ENCODE data around the gene NOG.
A peak's percentile ranks its signal among the peaks of the same experiment; 100 is the strongest.

Gene NOG

DNA sequence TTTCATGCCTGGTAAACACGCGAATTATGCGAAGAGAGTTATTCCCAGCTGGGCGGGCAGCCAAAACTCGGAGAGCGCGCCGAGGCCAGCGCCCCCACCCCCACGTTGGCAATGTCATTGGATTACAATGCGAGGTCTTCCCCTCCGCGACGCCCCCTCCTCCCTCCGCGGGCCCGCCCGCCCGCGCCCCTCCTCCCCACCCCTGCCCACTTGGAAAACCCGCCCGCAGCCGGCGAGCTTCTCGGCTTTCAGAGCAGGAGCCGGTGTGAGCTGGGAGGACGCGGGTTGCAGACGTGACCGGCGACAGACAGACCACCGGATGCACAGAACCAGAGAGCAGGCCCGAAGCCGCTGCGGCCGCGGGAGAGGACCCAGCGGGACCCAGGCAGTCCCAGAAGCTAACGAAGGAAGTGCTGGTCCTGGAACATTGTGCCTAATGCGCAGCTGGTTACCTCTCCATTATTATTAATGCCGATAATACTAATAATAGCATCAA, 4.0 kb downstream of the NOG start:
- no peak for DNase-seq

DNA sequence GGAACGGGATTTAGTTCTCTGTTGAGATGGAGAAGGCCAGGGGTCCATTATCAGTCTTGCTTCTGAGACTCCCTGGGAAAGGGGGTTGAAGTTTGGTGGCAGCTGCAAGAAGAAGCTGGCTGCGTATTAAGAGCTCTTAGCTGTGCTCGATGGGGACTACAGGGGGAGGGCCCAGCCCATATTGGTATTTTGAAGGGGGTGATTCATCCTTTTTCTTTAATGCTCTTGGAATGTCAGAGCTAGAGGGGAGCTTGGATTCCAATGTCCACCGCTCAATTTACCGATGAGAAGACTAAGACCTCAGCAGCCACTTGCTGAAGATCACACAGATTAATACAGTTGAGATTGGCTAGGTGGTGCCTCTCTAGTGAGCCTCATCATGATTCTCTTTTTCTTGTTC, 5.0 kb downstream of the NOG start:
- no peak for DNase-seq

DNA sequence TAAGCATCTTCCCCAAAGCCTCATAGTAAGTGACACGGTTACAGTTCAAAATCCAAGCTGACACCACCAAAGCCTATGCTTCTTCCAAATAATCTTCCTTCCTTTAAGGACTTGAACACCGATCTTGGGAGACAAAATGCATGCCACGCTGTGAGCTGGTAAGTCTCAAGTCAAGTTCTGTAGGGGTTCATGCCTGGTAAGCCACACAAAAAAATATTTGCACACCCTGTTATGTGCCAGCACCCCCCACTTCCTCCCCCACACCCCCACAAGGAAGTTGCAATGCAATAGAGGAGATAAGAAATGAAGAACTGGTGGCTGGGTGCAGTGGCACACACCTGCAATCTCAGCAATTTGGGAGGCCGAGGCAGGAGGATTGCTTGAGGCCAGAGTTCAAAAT, 5.6 kb downstream of the NOG start:
- DNase-seq, result no peak

DNA sequence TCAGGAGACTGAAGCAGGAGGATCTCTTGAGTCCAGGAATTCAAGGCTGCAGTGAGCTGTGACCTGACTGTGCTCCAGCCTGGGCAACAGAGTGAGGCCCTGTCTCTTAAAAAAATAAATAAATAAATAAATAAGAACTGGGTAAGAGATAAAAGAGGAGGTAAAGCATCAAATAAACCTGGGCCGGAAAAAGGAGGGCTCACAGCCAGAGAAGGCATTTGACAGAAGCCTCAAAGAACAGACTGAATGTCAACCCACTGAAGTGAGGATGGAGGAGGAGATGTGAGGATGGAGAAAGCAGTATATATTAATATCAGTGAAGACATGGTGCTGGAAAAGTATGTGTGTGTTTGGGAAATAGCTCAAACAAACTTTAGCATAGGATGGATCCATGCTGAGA, 6.1 kb downstream of the NOG start:
- DNase-seq, result no peak

DNA sequence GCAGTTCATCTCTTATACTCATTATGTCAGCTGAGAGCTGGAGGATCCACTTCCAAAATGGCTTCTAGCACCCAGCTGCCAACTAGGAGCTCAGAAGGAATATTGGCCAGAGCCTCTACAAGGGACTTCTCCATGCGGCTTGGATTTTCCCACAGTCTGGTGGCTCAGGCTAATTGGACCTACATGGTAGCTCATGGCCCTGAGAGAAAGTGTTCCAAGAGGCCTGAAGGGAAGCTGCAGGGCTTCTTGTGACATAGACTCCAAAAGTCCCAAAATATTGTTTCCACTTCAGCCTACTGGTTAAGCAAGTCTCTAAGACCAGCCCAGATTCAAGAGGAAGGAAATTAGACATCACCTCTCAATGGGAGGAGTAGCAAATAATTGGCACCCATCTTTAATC, 6.8 kb downstream of the NOG start:
- DNase-seq, result peak in 1 of 2 donors; percentile 51

DNA sequence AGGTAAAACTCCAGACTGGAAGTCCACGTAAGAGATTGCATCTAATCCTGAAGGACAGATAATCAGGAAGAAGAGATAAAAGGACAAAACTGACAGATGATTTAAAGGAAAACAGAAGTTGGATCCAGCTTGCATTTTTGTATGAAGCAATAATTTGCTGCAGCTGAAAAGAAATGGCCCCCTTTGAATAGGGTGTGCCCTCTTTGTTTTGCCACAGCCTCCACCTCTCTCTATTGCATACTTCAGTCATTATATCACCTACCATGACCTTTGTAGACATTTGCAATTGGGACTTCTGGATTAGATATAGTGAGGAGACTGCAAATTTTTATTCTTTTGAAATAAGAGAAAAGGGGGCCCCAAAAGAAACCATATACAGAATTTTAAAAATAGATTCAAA, 8.1 kb downstream of the NOG start:
- no peak for DNase-seq

DNA sequence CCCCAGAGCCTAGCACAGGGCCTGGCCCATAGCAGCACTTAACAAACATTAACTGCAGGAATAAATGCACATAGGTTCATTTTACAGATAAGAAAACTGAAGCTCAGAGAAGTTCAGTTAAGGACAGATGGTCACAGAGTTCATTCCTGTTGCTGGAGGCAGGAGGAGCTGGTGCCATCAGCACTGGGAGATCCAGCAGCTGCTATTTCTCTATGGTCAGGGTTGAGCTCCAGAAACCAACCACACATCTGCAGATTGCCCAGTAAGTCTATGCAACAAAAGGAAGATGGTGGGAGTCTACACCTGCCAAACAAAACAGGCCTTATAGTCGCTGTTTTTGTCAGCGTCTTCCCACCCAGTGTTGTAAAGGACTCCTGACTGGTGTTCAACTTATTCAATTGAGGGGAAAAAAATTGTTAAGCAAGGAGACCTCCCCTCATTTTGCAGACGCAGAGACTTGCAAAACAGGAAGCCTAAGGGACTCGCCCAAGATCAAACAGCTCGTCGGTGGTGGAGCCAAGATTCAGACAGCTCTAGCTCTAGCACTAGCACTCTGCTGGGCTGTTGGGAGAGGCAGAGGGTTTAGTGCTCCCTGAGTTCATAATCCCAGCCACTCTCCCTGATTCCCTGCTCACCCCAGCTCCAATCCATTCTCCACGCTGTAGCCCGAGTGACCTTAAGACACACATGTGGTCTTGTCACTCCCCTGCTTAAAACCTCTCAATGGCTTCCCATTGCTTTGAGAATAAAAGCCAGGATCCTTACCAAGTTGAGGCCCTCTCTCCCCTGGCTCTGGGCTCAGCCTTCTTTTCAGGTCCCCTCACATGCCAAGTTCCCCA, 9.0 kb downstream of the NOG start:
- no peak for DNase-seq

DNA sequence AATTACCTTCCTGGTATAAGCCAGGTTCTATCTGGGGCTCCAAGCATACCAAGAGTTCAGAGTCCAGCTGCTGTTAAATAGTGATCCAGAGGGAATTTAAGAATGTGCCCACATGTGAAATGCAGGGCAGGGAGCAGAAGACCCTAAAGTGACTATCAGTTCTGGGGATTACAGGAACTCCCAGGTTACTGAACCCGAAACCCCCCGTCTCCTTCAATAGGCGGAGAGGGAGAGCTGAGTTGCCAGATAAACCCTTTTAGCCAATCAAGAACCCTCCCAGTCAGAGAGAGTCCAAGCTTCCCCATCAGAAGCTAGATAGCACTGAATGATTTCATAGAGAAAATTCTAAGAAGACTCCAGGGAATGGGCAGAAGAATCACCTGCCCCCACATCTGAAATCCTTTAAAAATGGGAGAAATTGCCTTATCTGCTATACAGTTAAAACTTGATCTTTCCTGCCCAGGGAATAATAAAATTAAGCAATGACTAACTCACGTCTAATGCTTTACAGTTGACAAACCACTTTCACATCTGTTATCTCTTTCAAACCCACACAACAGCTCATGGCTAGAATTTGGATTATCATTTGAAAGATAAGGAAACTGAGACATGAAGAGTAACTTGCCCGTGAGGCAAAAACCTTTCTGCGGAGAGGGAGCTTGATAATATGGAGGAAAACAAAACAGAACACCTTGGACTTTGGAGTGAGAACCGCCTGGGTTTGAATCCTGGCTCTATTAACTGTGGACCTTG, 10.2 kb downstream of the NOG start:
- DNase-seq, result no peak

DNA sequence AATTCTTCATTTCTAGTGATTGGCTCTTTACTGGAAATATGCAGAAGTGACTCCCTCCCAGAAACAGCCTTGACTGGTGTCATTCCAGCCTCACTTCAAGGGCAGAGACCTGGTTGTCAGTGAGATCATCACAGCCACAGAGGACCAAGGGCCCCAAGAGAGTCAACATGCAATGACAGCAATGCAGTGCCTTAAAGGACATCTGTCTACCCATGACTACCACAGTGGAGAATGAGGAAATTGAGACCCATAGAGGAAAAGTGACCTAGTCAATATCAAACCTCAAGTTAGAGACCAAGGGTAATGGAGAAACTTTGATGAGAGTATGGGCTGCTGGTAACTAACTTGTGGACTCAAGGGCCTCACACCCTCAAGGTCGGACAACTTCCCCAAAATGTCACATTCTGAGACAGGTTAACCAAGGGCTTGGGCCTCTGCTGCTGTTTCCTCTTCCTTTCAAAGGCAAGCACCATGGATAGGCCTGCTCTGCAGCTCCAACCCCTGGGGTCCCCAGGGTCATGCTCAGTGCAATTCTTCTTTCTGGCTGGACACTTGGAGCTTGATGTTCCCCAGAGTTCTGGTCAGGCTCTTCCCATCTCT, 11.3 kb downstream of the NOG start:
- no peak for DNase-seq

DNA sequence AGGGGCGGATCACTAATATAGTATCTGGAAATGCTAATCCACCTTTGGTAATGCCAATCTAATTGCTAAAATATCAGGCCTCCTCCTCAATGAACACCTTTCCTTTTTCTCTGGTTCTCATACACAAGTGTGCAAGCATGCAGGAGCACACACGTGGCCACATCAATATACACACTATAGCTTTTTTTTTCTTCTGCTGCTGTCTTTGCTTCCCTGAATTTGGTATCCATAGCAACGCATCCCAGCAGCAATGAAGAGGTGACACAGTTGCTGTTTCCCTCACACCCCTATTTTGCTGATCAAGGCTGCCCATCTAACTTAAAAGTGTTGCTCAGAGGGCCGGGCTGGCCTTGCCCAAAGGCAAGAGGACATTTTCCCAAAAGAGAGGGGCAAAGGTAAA, 15.4 kb downstream of the NOG start:
- DNase-seq, result no peak

DNA sequence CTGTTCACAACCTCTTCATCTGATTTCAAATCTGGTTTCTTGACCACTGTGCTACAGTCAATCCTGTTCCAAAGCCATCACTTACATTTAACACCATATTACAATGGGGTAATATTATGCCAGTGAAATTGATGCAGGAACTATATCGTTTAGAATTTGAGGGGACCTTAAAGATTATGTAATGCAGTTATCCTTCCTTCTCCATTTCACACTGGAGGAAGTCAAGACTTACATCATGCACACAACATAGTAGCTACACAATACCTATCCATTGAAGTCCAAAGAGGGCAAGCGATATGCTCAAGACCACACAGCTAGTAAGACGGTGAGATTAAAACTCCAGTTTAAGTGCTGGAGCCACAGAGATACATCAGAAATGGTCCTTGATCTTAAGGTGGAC, 16.8 kb downstream of the NOG start:
- DNase-seq, result peak; percentile 22 to 24

DNA sequence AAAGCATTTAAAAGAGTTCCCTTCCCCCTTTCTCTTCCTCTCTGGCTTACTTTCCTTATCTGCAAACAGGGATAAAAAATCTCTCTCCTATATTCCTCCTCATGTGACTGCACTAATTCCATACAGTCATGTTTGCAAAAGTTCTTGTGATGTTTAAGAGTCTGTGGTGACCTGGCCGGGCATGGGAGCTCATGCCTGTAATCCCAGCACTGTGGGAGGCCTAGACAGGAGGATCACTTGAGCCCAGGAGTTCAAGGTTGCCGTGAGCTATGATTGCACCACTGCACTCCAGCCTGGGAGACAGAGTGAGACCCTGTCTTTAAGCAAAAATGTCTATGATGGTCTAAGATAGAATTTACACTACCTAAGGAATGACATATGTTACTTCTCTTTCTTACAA, 19.6 kb downstream of the NOG start:
- DNase-seq, result no peak

DNA sequence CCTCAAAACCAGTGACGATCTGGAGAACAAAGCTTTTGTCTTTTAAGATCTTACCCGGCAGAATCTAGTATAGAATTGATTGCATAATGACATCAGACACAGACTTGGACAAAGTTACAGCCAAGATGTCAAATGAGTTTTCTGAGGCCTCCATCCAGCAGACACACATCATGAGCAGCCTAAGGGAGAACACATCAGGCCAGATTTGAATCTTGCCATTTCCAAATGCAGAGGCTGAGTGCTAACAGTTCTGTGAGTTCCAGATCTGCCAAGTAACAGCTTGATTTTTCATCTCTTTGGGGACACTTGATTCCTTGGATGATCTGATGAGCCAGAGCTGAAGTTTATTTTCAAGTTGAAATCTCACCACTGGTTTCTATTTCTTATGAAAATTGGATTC, 21.0 kb downstream of the NOG start:
- DNase-seq, result no peak

DNA sequence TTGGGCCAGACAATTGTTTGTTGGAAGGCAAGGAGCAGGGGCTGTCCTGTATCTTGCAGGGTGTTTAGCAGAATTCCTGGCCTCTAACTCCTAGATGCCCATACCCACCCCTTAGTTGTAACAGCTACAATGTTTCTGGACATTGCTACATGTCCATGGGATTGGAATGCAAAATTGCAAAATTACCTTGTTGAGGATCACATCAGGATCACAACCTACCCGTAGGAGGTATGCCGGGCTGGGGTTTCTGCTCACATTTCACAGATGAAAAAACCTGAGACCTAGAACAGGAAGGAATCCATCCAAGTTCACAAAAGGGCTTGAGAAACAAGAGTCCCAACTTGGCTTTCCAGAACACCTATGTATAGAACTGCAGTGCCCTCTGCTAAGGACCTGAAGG, 22.7 kb downstream of the NOG start:
- no peak for DNase-seq

DNA sequence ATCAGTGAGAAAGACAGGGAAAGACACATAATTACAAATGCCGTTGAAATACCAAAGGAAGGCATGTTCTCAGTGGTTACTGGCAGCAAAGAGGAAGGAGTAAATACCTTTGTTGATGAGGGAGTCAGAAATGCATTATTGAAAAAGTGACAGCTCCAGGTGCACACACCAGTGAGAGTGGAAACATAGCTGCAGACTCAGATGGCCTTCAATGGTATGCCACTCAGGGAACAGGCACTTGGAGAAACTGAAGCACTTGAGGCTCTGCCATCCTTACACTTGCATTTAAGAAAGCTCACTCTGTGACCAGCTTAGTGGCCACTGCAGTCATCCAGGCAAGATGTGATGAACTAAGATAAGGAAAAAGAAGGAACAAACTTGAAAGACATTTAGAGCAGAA, 29.9 kb downstream of the NOG start:
- no peak for DNase-seq

DNA sequence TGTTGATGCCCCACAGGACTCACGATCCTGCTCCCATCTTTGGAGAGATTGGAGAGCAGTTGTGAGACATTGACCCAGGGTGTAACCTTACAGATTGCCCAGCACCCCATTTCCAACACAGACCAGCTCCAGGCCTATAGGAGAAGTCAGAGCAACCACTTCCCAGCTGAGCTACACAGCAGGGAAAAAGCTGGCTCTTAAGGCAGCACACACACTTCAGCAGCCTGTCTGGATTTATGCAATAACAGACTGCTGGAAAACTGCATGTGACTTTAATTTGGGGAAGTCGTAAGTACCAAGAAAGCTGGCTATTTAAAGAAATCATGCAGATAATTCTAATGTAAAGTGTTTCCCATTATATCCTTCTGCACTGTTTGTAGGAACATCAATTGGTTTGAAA, 30.8 kb downstream of the NOG start:
- DNase-seq, result peak; percentile 43 to 61

DNA sequence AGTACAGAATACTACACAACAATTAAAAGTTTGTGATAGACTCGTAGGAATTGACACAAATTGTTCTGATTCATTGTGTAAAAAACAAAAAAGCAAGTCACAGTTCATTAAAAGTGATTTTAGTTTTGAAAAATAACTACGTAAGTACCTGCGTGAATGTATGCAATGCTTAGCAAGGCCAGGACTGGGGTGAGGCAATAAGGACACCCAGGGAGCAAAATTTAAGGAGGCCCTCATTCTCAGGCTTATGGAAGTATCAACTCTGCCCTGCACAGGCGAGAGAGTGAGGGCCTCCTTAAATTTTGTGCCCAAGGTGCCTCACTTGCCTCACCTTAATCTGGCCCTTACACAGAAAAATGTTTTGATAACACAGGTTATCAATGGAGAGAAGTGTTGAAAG, 31.4 kb downstream of the NOG start:
- no peak for DNase-seq

DNA sequence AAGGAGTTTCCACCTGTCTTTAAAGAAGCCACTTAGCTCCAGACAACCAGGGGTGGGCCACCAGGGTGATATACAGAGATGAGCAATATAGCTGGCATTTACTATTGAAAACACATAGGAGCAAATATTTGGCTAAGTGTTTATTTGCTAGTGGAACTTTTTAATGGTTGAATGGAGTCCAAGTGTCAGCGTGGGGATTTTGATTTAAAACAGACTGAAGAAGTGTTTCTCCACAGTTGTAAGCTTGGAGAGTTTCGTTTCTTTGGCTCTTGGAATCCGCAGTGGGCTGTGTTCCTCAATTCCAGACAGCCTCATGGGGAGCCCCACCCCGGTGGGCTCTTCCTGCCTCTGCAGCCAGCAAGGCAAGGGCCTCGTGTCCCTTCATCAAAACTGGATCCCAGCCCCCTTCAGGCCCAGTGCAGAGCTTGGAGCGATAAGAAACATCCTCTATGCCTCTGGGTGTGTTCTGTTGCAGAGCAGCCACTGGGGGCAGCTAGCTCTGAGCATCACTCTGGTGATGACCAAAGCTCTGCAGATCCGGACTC, 36.1 kb downstream of the NOG start:
- DNase-seq, result no peak

DNA sequence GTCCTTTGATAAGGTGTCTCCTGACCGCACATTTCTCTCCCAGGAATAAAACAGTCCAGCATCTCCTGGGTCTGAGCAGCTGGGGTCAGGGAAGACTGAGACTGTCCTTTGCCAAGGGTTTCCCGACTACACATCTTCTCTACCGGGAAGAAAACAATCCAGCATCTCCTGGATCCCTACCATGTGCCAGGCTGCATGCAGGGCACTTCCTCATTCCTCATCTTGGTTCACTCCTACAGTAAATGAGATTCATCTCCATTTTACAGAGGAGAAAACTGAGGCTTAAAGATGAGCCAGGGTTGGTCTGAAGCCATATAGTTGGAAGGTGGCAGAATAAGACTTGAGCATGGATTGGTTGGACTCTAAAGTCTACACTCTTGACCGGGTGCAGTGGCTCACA, 36.7 kb downstream of the NOG start:
- DNase-seq, result no peak

DNA sequence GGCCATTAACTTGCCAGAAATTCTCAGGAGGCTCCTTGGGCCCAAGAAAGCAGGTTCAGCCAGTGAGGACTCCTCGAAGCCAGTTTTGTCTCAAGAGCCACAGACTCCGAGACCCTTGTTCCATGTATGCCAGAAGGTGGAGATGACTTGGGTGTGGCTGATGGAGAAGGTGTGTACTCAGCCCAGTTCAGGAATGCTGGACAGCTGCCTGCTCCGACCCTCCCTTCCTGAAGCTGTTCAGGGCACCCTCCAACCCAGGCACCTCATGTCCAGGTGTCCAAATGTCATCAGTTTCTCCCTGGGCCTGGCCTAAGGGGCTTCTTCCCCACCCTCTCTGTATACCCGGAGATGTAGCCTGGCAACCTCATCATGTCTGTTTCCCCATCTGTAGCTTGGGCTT, 40.2 kb downstream of the NOG start:
- no peak for DNase-seq

DNA sequence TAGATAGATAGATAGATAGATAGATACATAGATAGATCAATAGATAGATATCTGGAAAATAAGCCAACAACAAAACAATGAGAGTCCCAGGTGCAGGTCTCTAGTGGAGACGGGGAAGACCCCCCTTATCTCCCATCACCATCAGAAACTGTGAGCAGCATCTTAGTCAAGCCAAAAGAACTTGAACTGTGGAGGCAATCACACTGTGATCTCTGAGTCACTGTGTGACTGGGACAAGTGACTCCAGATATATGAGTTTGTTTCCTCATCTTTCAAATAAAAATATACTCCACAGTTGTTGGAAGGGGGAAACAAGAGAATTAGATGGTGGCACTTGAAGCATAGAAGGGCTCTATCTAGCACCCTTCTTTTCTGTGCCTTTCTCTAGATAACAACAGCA, 42.1 kb downstream of the NOG start:
- DNase-seq, result no peak

DNA sequence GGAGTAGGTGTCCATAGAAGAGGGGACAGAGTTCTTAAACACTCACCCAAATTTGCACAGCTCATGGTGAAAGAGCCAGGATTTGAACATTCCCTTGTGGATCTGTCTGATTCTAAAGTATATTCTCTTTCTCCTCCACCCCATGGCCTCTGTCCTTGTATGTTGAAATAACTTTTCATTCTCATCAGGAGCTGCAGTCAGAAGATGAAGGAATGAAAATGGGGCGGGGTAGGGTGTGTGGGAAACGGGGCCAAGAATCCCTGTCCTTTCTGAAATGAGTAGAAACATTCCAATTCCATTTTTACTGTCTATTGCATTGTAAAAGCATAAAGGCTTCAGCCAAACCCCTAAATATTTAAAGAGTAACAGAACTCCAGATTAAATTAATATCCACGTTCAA, 42.8 kb downstream of the NOG start:
- no peak for DNase-seq

DNA sequence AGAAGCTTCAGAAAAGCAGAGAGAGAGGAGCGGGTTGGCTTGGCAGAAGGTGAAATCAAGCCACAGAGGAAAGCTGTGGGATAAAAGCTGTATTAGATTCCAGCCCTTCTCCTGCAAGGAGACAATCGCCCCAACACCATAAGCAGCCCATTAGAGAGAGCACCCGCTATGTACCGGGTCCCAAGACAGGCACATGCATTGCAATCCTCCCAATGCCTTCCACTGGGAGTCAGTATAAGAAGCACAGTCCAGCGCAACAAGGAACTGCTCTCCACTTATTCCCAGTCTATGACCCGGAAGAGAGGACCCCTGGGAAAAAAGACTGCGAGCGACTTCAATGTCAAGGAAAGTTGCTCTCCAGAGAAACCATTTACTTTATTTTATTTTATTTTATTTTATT, 43.8 kb downstream of the NOG start:
- DNase-seq, result no peak

DNA sequence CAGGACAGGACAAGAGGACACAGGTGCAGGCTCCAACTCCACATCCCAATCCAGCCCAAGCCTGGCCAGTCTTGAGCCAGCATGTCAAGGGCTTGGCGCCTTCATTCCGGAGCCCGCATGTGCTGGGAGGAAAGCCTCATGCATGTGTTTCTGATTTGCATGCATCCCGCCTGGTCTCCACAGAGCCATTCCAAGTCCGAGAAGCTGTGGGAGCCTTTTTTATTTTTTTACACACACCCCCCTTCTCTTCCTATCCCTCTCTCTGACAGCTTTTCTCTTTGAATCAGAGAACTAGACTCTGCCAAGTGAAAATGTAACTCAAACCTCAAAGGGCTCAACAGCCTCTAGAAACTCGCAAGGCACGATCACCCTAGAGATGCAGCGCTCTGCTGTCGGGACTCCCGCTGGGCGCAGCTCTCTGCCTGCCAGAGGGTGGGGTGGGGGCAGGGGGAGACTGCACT, 45.1 kb downstream of the NOG start:
- no peak for DNase-seq
